Measurements from ENCODE around the gene SHC4. TPM values are rescaled to one million over a fixed set of nuclear protein-coding genes. Genes with fewer than 3 reads are reported as not detected.

SHC4 gene
- total and polyA plus RNA-seq, 9 of the 15 experiments (the other 6 are each of a cell fraction or from before 2014, with no cell fraction given): 0.43 to 1.2 (median 0.67) TPM

GRCh38 chr15:48810414-48811324, 153.1 kb downstream of the SHC4 start, which contains the start of gene CEP152 (continued):
- 0 out of 4 replicates have a peak, but pooled peaks of 1 of the 2 experiments have one; percentile 34 for TF ChIP-seq FOXA3 (CRISPR knock-in tag; conservative IDR thresholded peaks at IDR 0.05 in 1 of 2, IDR thresholded peaks at IDR 0.05 in 1 of 2)
- no peak for TF ChIP-seq RFX1 (IDR thresholded peaks at IDR 0.05)
- peak; percentile 97 for TF ChIP-seq E2F3 (CRISPR knock-in tag; IDR thresholded peaks at IDR 0.05)
- no peak for TF ChIP-seq ZNF274 (IDR thresholded peaks at IDR 0.05; ENCODE audit: borderline replicate concordance, low read depth, low read length)
- TF ChIP-seq ZNF140 (CRISPR knock-in tag; IDR thresholded peaks at IDR 0.05): no peak
- TF ChIP-seq HMG20B (CRISPR knock-in tag; IDR thresholded peaks at IDR 0.05): no peak
- TF ChIP-seq DACH1 (IDR thresholded peaks at IDR 0.05; ENCODE audit: partially characterized antibody): no peak
- peak; percentile 36; the same call in 1 of the 2 replicates for TF ChIP-seq ZNF407 (IDR thresholded peaks at IDR 0.05; ENCODE audit: low read depth)
- TF ChIP-seq TAF9B (IDR thresholded peaks at IDR 0.05; ENCODE audit: partially characterized antibody): peak; percentile 57
- no peak for TF ChIP-seq ZNF507 (tag; conservative IDR thresholded peaks at IDR 0.05)
- TF ChIP-seq FOS (IDR thresholded peaks at IDR 0.05; ENCODE audit: extremely low read depth, insufficient read length): peak; percentile 87

All from K562 (cell line).